HCT116 (cell line): ENCODE results near the gene MESD. TPM values are rescaled to one million over a fixed set of nuclear protein-coding genes. Genes with fewer than 3 reads are reported as not detected.

Experiments used
- ATAC-seq: fragments of 200-7000 bp; cut with Tn5 transposase; 2 replicates; pipeline ENCODE4 v1.9.1; 2020; ENCODE audit warnings: mild to moderate bottlenecking, moderate library complexity
- BruUV-seq: library from RNA; stranded (reverse); fragments of 400-500 nt; replicated peaks from 2 replicates; lab custom pipeline; 2021; lab: Mats Ljungman, UMichigan
- CTCF ChIA-PET: fragments of 300-600 bp; sonication (Branson Sonifier 250); formaldehyde crosslinking; loops from one replicate; lab custom pipeline; 2021; ENCODE audit warnings: antibody characterized with exemption; lab: Charles Lee
- POLR2A ChIA-PET: fragments of 300-600, 350-600 bp; sonication (Branson Sonifier 250); formaldehyde crosslinking; loops from one replicate; lab custom pipeline; 2021; ENCODE audit warnings: antibody characterized with exemption; lab: Charles Lee
- RAD21 ChIA-PET, 2 experiments: fragments of 300-600 bp; sonication (Branson Sonifier 250); formaldehyde crosslinking; loops; one replicate each; lab custom pipeline; 2023; ENCODE audit warnings: low total read pairs in 2 of 2; ENCODE audit not compliant: uncharacterized antibody in 2 of 2, unreplicated experiment in 2 of 2, low non-redundant PET in 1 of 2; lab: Charles Lee
- DNase-seq: peaks from one replicate; pipeline ENCODE4 v3.0.0-alpha.2; 2010; ENCODE audit warnings: low read depth, low spot score
- H2AFZ ChIP-seq: fragments of 200-600 bp; shearing (Covaris generic), sonication (generic); 2 replicates; pipeline ENCODE4 v1.6.1; 2017; ENCODE audit warnings: low read depth, mixed run types, mixed read lengths, antibody characterized with exemption, low read length; ENCODE audit not compliant: poor library complexity, severe bottlenecking
- H3K27ac ChIP-seq: 2 replicates; pipeline ENCODE4 v1.5.1; 2012; ENCODE audit warnings: low read depth, low read length
- H3K27me3 ChIP-seq: fragments of 200-600 bp; sonication (generic); 2 replicates; pipeline ENCODE4 v1.6.1; 2016; ENCODE audit warnings: mixed run types, low read length, mixed read lengths; ENCODE audit not compliant: insufficient read depth
- H3K36me3 ChIP-seq, 2 experiments: fragments of 200-500 bp in 1 of 2; fragments of 200-600 bp in 1 of 2; sonication (Bioruptor generic) in 1 of 2; sonication (generic) in 1 of 2; 2 replicates each; pipeline versions ENCODE4 v1.5.1 to v1.6.1; 2014 to 2016; ENCODE audit warnings: low read length in 2 of 2, inconsistent platforms in 1 of 2, mixed read lengths in 1 of 2, mixed run types in 1 of 2; ENCODE audit not compliant: insufficient read depth in 2 of 2, control insufficient read depth in 1 of 2
- H3K4me1 ChIP-seq, 2 experiments: fragments of 200-600 bp in 1 of 2; sonication (generic) in 1 of 2; 2 replicates each; pipeline versions ENCODE4 v1.5.1 to v1.6.1; 2012 to 2017; ENCODE audit warnings: low read length in 2 of 2, inconsistent platforms in 1 of 2, mild to moderate bottlenecking in 1 of 2, mixed read lengths in 1 of 2, mixed run types in 1 of 2, moderate library complexity in 1 of 2; ENCODE audit not compliant: insufficient read depth in 2 of 2, control insufficient read depth in 1 of 2
- H3K4me2 ChIP-seq: fragments of 200-600 bp; sonication (generic); 2 replicates; pipeline ENCODE4 v1.6.1; 2017; ENCODE audit warnings: mixed run types, low read length, mixed read lengths
- H3K4me3 ChIP-seq, 2 experiments: fragments of 200-600 bp in 1 of 2; sonication (generic) in 1 of 2; replicated peaks in 1 of 2; 2 replicates each; pipeline ENCODE4 v1.5.1; 2011 to 2016; ENCODE audit warnings: low read length in 2 of 2, control low read depth in 1 of 2, low read depth in 1 of 2, mild to moderate bottlenecking in 1 of 2, mixed read lengths in 1 of 2, mixed run types in 1 of 2
- H3K79me2 ChIP-seq: fragments of 200-600 bp; sonication (generic); 2 replicates; pipeline ENCODE4 v1.6.1; 2017; ENCODE audit warnings: mild to moderate bottlenecking, mixed run types, low read length, moderate library complexity, mixed read lengths; ENCODE audit not compliant: insufficient read depth
- H3K9ac ChIP-seq: fragments of 200-600 bp; sonication (generic); 2 replicates; pipeline ENCODE4 v1.6.1; 2016; ENCODE audit warnings: low read length, mixed read lengths
- H3K9me2 ChIP-seq: fragments of 200-600 bp; sonication (generic), shearing (Covaris generic); 2 replicates; pipeline ENCODE4 v1.6.1; 2017; ENCODE audit warnings: mixed run types, mild to moderate bottlenecking, moderate library complexity; ENCODE audit not compliant: insufficient read depth
- H3K9me3 ChIP-seq, 2 experiments: fragments of 200-500 bp in 1 of 2; fragments of 200-600 bp in 1 of 2; sonication (Bioruptor generic) in 1 of 2; sonication (generic) in 1 of 2; 2 replicates each; pipeline ENCODE4 v1.6.1; 2014 to 2017; ENCODE audit warnings: low read length in 2 of 2, mixed read lengths in 2 of 2, inconsistent platforms in 1 of 2, low read depth in 1 of 2, mild to moderate bottlenecking in 1 of 2, mixed run types in 1 of 2, moderate library complexity in 1 of 2; ENCODE audit not compliant: control insufficient read depth in 1 of 2, insufficient read depth in 1 of 2
- H4K20me1 ChIP-seq: fragments of 200-600 bp; sonication (generic), shearing (Covaris generic); 2 replicates; pipeline ENCODE4 v1.6.1; 2017; ENCODE audit warnings: mixed run types, mild to moderate bottlenecking, moderate library complexity; ENCODE audit not compliant: insufficient read depth
- CBX3 ChIP-seq: IDR thresholded peaks from 2 replicates; pipeline ENCODE4 v1.6.1; 2012; ENCODE audit warnings: low read depth
- CEBPB ChIP-seq: IDR thresholded peaks from 2 replicates; pipeline ENCODE4 v1.6.1; 2012; ENCODE audit warnings: low read depth
- EGR1 ChIP-seq: IDR thresholded peaks from 2 replicates; pipeline ENCODE4 v1.6.1; 2012; ENCODE audit warnings: low read depth
- ELF1 ChIP-seq: IDR thresholded peaks from 2 replicates; pipeline ENCODE4 v1.6.1; 2012; ENCODE audit warnings: low read depth, borderline replicate concordance
- EZH2 ChIP-seq: fragments of 200-600 bp; sonication (generic); IDR thresholded peaks from 2 replicates; pipeline ENCODE4 v1.6.1; 2017; ENCODE audit warnings: antibody characterized with exemption, mixed run types
- EZH2phosphoT487 ChIP-seq: fragments of 200-600 bp; IDR thresholded peaks from 2 replicates; pipeline ENCODE4 v1.6.1; 2018; ENCODE audit warnings: antibody characterized with exemption, borderline replicate concordance
- FOSL1 ChIP-seq: IDR thresholded peaks from 2 replicates; pipeline ENCODE4 v1.6.1; 2012; ENCODE audit warnings: low read depth
- JUND ChIP-seq: IDR thresholded peaks from 2 replicates; pipeline ENCODE4 v1.6.1; 2012
- POLR2A ChIP-seq: IDR thresholded peaks from 2 replicates; pipeline ENCODE4 v1.7.0; 2011; ENCODE audit warnings: borderline replicate concordance; ENCODE audit not compliant: insufficient read depth, insufficient read length; ENCODE audit errors: extremely low read depth
- RAD21 ChIP-seq: IDR thresholded peaks from 2 replicates; pipeline ENCODE4 v1.6.1; 2012; ENCODE audit warnings: low read depth, mild to moderate bottlenecking
- SIN3A ChIP-seq: IDR thresholded peaks from 2 replicates; pipeline ENCODE4 v1.6.1; 2012; ENCODE audit warnings: low read depth
- SRF ChIP-seq: IDR thresholded peaks from 2 replicates; pipeline ENCODE4 v1.6.1; 2012; ENCODE audit warnings: low read depth
- TCF7L2 ChIP-seq: IDR thresholded peaks from 2 replicates; pipeline ENCODE4 v1.7.0; 2011; ENCODE audit warnings: borderline replicate concordance, inconsistent platforms; ENCODE audit not compliant: insufficient read depth, insufficient read length; ENCODE audit errors: extremely low read depth
- YY1 ChIP-seq: IDR thresholded peaks from 2 replicates; pipeline ENCODE4 v1.6.1; 2011; ENCODE audit warnings: low read length, low read depth, moderate library complexity, mild to moderate bottlenecking; ENCODE audit not compliant: insufficient replicate concordance; ENCODE audit errors: extremely low read depth
- ZFX ChIP-seq: fragments of 450-650 bp; IDR thresholded peaks from 2 replicates; pipeline ENCODE4 v1.6.1; 2017
- ZNF274 ChIP-seq: fragments of 200-500 bp; sonication (Bioruptor generic); IDR thresholded peaks from 2 replicates; pipeline ENCODE4 v1.6.1; 2014; ENCODE audit warnings: mild to moderate bottlenecking, low read depth, low read length, inconsistent platforms
- intact Hi-C: fragments of 100-400 bp; cut with micrococcal nuclease; formaldehyde crosslinking; loops from 2 replicates; pipeline ENCODE4 v1.10.0; 2022
- total RNA-seq: library from RNA; stranded (reverse); gene quantifications from one replicate; pipeline ENCODE4 v1.2.1, GENCODE V29; 2021; ENCODE audit not compliant: unreplicated experiment
- TF ChIP-seq, protein P1 (sequence below): IDR thresholded peaks from 2 replicates; pipeline ENCODE4 v1.6.1; 2012
- TF ChIP-seq, protein P2 (sequence below): IDR thresholded peaks from 2 replicates; pipeline ENCODE4 v1.6.1; 2011; ENCODE audit warnings: mild to moderate bottlenecking, low read length, moderate library complexity; ENCODE audit not compliant: insufficient replicate concordance; ENCODE audit errors: extremely low read depth
- TF ChIP-seq, protein P3 (sequence below): IDR thresholded peaks from 2 replicates; pipeline ENCODE4 v1.6.1; 2012
- TF ChIP-seq, protein P4 (sequence below), 3 experiments: fragments of 200-600 bp in 1 of 3; sonication (generic) in 1 of 3; IDR thresholded peaks in 2 of 3; conservative IDR thresholded peaks in 1 of 3; 2 replicates each; pipeline ENCODE4 v1.5.1; 2012 to 2017; ENCODE audit warnings: low read depth in 2 of 3, low read length in 2 of 3, antibody characterized with exemption in 1 of 3, borderline replicate concordance in 1 of 3, control low read depth in 1 of 3, mild to moderate bottlenecking in 1 of 3, mixed read lengths in 1 of 3, mixed run types in 1 of 3, moderate library complexity in 1 of 3; ENCODE audit not compliant: insufficient read depth in 1 of 3

MESD gene
- total RNA-seq, 1 experiment from 2014 or later, result 22.5 TPM

DNA sequence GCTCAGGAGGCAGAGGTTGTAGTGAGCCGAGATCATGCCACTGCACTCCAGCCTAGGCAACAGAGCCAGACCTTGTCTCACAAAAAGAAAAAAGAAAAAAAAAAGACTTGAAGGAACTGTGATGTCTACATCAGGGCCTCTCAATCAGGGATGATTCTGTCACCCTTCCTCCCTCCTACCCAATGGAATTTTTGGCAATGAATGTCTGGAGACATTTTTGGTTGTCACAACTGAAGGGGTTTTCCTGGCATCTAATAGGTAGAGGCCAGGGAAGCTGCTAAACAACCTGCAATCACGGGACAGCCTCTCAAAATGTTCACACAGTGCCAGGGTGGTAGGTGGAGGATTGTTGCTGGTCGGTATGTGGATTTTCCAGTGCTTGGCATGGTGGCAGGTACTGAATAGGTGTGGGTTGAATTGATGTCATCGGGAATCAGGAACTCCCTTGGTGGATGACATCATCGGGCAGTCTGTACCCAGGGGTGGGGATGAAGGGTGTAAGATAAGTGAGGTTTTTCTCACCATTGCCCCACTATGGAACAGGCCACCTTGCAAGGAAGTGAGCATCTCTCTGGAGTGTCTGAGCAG is 71.3 kb downstream of the MESD start (continued):
- TF ChIP-seq CEBPB (no peak), JUND (no peak), EZH2phosphoT487 (no peak), ZFX (no peak), YY1 (no peak), EGR1 (no peak)
- TF ChIP-seq, protein P1, sequence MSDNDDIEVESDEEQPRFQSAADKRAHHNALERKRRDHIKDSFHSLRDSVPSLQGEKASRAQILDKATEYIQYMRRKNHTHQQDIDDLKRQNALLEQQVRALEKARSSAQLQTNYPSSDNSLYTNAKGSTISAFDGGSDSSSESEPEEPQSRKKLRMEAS, result no peak
- TF ChIP-seq, protein P2, sequence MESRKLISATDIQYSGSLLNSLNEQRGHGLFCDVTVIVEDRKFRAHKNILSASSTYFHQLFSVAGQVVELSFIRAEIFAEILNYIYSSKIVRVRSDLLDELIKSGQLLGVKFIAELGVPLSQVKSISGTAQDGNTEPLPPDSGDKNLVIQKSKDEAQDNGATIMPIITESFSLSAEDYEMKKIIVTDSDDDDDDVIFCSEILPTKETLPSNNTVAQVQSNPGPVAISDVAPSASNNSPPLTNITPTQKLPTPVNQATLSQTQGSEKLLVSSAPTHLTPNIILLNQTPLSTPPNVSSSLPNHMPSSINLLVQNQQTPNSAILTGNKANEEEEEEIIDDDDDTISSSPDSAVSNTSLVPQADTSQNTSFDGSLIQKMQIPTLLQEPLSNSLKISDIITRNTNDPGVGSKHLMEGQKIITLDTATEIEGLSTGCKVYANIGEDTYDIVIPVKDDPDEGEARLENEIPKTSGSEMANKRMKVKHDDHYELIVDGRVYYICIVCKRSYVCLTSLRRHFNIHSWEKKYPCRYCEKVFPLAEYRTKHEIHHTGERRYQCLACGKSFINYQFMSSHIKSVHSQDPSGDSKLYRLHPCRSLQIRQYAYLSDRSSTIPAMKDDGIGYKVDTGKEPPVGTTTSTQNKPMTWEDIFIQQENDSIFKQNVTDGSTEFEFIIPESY, result no peak
- TF ChIP-seq, all 23 proteins: peak for 0

DNA sequence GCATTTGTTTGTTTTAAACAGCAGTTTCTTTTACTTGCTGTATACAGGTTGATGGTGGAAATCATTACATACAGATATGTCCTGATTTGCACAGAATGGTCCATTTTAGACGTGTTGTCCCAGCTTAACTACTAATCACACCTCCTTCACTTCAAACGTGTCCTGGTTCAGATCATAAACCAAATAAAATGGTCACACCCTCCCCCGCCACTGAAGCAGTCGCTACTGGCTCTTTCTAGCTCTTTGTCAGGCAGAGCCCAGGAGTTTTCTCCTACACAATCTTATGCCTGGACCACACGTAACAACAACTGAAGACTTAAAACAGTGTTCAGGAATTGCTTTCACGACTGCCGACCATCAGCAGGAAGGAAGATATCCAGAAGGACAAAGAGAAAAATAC is 73.6 kb downstream of the MESD start:
- Histone ChIP-seq H3K9me3 (no peaks in the 10 kb centered on the region), H2AFZ (no peak overlapping the region), H3K79me2 (no peaks in the 10 kb centered on the region), H3K36me3 (no peaks in the 10 kb centered on the region), H3K9ac (no peak overlapping the region), H3K4me1 (peaks cover 0 to 3% of the 10 kb centered on the region in 2 experiments; a peak in 2 of 4 replicates), H4K20me1 (no peaks in the 10 kb centered on the region), H3K9me2 (no peaks in the 10 kb centered on the region), H3K27me3 (no peaks in the 10 kb centered on the region), H3K4me3 (no peak overlapping the region), H3K4me2 (no peak overlapping the region), H3K27ac (no peak overlapping the region)
- ATAC-seq, result no peak
- ChIA-PET RAD21 (no interaction called here), CTCF (no interaction called here), POLR2A (no interaction called here)
- intact Hi-C loops, result no loop called here
- DNase-seq, result no peak
- no TSS peak for BruUV-seq
- no peak for TF ChIP-seq EZH2
- TF ChIP-seq ELF1, result no peak
- TF ChIP-seq ZNF274, result no peak
- TF ChIP-seq, protein P1, result no peak
- TF ChIP-seq RAD21, result no peak
- no peak for TF ChIP-seq FOSL1
- TF ChIP-seq, protein P3, sequence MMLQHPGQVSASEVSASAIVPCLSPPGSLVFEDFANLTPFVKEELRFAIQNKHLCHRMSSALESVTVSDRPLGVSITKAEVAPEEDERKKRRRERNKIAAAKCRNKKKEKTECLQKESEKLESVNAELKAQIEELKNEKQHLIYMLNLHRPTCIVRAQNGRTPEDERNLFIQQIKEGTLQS, result no peak
- TF ChIP-seq YY1, result no peak
- TF ChIP-seq, protein P4, sequence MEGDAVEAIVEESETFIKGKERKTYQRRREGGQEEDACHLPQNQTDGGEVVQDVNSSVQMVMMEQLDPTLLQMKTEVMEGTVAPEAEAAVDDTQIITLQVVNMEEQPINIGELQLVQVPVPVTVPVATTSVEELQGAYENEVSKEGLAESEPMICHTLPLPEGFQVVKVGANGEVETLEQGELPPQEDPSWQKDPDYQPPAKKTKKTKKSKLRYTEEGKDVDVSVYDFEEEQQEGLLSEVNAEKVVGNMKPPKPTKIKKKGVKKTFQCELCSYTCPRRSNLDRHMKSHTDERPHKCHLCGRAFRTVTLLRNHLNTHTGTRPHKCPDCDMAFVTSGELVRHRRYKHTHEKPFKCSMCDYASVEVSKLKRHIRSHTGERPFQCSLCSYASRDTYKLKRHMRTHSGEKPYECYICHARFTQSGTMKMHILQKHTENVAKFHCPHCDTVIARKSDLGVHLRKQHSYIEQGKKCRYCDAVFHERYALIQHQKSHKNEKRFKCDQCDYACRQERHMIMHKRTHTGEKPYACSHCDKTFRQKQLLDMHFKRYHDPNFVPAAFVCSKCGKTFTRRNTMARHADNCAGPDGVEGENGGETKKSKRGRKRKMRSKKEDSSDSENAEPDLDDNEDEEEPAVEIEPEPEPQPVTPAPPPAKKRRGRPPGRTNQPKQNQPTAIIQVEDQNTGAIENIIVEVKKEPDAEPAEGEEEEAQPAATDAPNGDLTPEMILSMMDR (IDR thresholded peaks at IDR 0.05 in 2 of 3, conservative IDR thresholded peaks at IDR 0.05 in 1 of 3; ENCODE audit: borderline replicate concordance in 1 of 3, insufficient read depth in 1 of 3, low read depth in 2 of 3, low read length in 2 of 3), result no peak
- TF ChIP-seq POLR2A, result no peak
- TF ChIP-seq EGR1, result no peak
- TF ChIP-seq JUND, result no peak
- TF ChIP-seq SIN3A, result no peak
- no peak for TF ChIP-seq CBX3
- no peak for TF ChIP-seq SRF
- TF ChIP-seq TCF7L2, result no peak
- no peak for TF ChIP-seq CEBPB
